HG03139 (cell line): ENCODE measurements around the gene PTPRU.

ENCODE experiments used
- ATAC-seq: cut with Tn5 transposase; IDR thresholded peaks from one replicate; pipeline ENCODE4 v1.9.1; 2021; ENCODE audit not compliant: unreplicated experiment

The PTPRU gene

DNA sequence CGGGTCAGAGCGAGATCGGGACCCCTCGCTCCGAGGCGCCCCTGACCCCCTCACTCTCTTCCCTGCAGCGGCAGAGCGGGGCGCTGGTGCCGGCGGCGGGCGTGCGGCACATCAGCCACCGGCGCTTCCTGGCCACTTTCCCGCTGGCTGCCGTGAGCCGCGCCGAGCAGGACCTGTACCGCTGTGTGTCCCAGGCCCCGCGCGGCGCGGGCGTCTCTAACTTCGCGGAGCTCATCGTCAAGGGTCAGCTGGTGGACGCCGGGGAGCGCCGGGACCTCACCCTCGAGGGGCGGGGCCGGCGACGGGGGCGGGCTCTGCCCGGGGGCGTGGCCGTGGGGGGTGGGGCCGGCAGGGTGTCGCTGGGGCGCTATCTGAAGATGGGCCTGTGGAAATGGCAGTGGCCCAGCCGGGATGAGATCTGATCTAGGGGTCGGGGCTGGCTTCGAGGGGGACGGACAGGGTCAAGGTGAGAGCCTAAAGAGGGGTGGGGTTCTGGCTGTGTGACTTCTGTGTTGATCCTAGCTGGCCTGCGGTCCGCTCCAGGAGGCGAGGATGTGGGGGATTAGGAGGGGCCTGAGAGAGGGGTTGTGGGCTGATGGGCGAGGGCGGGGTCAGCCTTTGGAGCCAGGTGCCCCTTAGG is 23.6 kb downstream of the PTPRU start:
- ATAC-seq, result no peak

- no peak for ATAC-seq
Observed at GRCh38 chr1:29260531-29260930, 24.2 kb downstream of the PTPRU start.

DNA sequence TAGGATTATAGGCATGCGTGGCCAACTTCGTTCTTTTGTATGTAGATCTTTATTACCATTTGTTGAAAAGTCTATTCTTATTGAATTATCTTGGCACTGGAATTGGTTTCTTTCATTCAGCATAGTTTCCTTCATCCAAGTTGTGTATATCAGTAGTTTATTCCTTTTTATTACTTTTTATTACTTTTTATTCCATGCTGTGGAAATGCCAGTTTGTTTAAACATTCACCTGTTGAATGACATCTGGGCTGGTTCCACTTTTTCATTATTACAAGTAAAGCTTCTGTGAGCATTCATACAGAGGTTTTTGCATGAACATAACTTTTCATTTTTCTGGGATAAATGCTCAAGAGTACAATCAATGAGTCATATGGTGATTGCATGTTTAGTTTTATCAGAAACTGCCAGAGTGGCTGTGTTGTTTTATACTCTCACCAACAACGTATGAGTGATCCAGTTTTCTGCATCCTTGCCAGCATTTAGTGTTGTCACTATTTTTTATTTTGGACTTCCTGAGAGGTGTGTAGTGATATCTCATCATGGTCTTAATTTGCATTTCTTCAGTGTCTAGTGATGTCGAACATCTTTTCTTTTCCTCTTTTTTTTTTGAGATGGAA is 28.6 kb downstream of the PTPRU start:
- no peak for ATAC-seq

DNA sequence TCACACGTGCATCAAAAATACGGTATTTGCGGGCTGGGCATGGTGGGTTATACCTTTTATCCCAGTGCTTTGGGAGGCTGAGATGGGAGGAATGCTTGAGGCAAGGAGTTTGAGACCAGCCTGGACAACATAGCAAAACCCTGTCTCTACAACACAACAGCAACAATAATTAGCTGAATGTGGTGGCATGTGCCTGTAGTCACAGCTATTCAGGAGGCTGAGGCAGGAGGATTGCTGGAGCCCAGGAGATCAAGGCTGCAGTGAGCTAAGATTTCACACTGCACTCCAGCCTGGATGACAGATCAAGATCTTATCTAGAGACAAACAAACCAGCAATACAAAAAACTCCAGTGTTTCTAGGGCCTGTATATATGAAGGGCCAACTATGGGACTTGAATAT is 30.6 kb downstream of the PTPRU start:
- ATAC-seq, result no peak

DNA sequence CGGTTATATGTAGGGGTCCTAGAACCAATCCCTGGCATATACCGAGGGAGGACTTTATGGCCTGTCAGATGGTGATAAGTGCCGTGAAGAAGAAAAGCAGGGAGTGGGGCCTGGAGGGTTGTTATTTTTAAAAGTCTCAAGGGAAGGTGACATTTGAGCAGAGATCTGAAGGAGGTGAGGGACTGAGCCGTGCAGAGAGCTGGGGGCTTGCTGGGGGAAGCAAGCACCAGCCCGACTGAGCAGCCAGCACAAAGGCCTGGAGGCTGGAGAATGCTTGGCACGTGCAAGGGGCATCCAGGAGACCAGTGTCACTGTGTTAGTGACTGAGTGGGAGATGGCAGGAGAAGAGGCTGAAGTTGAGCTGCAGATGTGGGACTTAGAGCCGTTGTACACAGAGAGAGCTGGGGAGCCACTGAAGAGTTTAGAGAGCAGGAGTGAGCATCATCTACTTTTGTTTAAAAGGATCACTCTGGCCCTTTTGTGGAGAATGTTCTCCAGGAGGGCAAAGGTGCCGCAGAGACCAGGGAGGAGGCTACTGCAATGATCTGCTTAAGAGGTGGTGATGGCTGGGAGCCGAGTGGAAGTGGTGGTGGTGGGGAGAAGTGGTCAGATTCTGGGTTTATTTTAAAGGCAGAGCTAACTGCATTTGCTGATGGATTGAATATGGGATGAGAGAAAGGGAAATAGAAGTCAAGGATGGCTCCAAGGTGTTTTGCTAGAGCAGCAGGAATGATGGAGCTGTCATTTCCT is 31.2 kb downstream of the PTPRU start:
- no peak for ATAC-seq

DNA sequence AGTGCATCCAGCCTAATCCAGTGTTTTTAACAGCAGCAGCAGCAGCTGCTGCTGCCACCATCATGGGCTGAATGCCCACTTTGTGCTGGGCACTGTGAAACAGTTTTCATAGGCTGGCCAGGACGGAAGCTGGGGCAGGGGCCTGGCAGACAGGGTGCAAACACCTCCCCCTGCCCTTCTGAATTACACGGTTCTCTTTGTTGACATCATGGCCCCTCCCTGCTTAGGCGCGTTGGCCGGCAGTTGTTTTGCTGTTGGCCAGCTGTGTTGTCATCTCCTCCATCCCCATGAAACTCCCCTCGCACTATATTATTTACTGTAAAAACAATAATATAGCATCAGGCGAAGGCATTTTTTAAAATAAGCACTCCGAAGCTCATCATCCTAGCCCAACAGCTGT is 33.1 kb downstream of the PTPRU start:
- no peak for ATAC-seq

- no peak for ATAC-seq
Observed at GRCh38 chr1:29270929-29271521, 34.7 kb downstream of the PTPRU start.

DNA sequence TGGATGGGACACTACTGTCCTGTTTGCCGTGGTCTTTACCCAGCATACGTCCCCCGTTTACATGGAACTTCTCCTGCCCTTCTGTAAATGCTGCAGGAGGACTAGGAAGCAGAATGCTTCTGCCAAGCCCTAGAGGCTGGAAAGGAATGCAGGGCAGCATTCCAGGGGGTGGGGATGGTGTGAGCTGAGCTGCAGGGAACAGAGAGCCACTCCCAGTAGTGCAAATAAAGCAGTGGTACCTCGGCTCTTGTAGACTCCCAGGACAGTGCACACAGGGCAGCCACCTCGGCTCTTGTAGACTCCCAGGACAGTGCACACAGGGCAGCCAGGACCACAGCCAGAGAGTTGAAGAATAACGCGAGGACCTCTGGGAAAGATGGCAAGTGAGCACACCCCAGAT is 35.4 kb downstream of the PTPRU start:
- ATAC-seq, result no peak

DNA sequence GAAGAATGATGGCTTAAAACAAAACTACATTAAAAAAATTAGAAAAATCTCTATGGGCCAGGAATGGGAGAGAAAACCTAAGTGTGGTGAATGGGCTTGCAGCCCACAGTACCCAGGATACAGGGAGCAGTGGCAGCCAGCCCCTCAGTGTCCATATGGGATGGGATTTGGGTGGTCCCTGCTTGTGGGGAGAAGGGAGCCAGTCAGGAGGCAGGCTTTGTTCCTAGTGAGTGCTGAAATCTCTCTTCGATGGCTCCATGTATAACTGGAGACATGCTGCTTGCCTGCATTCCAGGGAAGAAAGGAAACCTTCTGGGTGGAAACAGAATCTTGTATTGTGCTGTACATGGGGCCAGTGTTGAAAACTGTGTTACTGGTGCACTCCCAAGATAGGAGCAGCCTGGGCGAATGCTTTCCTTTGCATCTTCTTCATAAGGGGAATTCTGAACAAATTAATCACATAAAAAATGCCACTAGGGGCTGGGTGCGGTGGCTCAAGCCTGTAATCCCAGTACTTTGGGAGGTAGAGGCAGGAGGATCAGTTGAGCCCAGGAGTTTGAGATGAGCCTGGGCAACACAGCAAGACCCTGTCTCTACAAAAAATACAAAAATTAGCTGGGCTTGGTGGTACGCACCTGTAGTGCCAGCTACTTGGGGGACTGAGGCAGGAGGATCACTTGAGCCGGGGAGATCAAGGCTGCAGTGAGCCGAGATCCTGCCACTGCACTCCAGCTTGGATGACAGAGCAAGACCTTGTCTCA is 36.0 kb downstream of the PTPRU start:
- no peak for ATAC-seq

- ATAC-seq, result no peak
Observed at GRCh38 chr1:29275435-29275834, 39.1 kb downstream of the PTPRU start.

GRCh38 chr1:29278124-29278523 is 41.8 kb downstream of the PTPRU start:
- ATAC-seq, result no peak

- no peak for ATAC-seq
Observed at GRCh38 chr1:29279406-29279805, 43.1 kb downstream of the PTPRU start.

- ATAC-seq, result no peak
Observed at GRCh38 chr1:29279951-29280391, 43.6 kb downstream of the PTPRU start.

DNA sequence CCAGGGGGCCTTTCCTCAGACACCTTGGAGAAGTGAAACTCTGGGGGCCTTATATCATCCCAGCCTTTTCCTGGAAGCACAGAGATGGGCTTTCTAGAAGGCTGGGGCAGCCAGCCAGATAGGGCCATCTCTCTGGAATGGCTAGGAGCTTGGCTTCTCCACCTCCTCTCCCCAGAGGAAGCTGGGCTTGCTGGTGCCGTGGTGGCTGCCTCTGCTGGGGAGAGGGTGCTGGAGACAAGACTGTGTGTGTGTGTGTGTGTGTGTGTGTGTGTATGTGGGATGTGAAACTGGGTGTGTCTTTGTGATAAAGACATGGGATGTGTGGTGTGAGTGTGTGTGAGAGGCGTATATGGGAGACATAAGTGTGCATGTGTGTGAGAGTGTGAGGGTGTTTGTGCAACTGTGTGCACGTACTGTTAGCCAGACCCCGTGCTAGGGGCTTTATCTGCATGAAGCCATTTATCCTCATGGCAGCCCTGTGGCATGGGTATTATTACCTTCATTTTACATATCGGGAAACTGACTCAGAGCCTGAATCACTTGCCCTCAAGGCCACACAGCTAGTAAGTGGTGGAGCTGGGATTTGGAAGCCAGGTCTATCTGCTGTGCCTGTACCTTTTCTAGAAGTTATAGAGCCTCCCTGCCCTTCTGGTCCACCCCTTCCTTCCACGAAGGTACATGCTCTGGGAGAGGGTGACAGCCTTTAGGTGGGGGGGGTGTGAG is 44.2 kb downstream of the PTPRU start:
- ATAC-seq, result no peak

DNA sequence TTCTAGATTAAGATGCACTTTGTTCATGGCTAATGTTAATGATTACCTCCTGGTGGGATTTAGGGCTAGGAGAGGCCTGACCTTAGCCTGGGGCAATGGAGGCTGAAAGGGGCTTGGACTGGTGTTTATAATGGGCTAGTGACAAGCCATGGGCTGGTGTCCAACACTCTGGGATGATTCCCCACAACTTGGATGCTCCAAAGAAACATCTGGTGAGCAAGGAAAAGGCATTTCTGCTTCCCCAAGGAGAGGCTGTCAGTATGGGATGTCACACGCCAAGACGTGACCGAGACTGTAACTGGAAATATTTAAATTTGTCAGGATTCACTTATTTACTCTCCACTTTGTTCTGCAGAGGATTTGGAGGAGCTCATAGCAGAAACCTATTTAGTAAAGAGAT is 45.2 kb downstream of the PTPRU start:
- ATAC-seq, result no peak

DNA sequence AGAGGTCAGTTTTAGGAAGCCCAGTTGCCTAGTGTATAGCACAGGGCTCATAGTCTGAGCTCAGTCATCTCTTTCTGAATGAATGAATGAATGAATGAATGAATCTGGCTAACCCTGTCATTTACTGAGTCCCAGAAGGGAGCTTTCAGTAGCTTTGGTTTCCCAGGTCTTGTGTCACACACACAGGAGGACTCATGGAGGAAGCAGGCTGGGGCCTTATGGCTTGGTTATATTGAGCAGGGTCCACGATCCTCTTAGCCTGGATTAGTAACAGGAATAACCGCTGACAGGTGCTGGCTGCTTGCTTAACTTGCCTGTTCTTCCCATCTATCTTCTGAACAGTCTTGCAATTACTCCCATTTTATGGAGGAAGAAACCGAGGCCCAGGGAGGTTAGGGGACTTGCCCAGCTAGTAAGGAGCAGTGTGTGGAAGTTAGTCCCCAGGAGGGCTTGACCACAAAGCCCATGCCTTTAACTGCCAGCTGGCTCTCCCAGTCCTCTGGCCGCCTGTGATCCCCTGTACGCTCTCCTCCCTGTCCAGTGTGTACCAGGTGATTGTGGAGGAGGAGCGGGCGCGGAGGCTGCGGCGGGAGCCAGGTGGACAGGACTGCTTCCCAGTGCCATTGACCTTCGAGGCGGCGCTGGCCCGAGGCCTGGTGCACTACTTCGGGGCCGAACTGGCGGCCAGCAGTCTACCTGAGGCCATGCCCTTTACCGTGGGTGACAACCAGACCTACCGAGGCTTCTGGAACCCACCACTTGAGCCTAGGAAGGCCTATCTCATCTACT is 46.0 kb downstream of the PTPRU start:
- no peak for ATAC-seq

- no peak for ATAC-seq
Observed at GRCh38 chr1:29282924-29283803, 46.8 kb downstream of the PTPRU start.

DNA sequence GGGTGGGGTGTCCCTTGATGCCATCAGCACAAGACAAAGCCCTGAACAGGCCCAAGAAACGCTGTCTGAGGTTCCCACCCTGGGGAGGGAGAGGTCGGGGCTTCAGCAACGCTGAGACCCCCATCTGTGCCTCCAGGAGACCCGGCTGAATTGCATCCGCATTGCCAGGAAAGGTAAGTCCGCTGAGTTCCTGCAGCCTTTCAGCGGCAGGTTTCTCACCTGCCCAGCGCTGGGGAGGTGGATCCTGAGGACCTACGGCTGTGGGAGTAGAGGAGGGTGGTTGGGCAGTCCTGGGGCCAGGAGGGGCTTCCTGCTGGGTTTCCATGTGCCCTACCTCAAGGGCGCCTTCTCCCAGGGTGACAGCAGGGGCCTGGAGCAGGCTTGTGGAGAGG is 47.5 kb downstream of the PTPRU start:
- no peak for ATAC-seq
